Astrocyte of the cerebellum (primary cell): ENCODE results near the gene STARD13.

Source experiments
- DNase-seq: peaks from one replicate; pipeline ENCODE4 v3.0.0-alpha.2; 2011; ENCODE audit warnings: low read depth
- H3K4me3 ChIP-seq: 2 replicates; pipeline ENCODE4 v1.5.1; 2011; ENCODE audit warnings: mild to moderate bottlenecking, low read depth, low read length, moderate library complexity
- in situ Hi-C: cut with HindIII; loops from 2 replicates; pipeline ENCODE4 v1.10.0; 2017; ENCODE audit warnings: low sequenced_read_pairs
- TF ChIP-seq, protein P1 (sequence below): IDR thresholded peaks from 2 replicates; pipeline ENCODE4 v1.5.1; 2012; ENCODE audit warnings: low read length, low read depth, moderate library complexity, mild to moderate bottlenecking; ENCODE audit errors: missing control alignments

Gene STARD13

DNA sequence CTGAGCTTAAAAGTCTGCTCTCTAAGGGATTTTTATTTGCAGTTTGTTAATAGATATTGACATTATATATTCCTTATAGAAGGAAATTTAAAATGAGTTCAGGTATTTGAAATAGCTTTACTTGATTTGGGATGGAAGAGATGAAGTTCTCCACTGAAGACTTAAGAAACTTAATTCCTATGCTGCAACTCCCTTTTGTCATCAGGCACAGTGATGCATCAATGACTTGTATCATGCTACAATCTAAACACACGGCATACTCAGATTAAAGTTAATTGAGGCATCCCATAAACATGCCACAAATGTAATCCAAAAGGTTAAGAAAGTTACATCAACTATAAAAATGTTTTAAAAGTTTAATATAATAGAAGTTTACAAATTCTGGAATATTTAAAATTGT is 109.0 kb downstream of the STARD13 start:
- DNase-seq, result no peak
- in situ Hi-C loops, result no loop called here
- TF ChIP-seq, protein P1, sequence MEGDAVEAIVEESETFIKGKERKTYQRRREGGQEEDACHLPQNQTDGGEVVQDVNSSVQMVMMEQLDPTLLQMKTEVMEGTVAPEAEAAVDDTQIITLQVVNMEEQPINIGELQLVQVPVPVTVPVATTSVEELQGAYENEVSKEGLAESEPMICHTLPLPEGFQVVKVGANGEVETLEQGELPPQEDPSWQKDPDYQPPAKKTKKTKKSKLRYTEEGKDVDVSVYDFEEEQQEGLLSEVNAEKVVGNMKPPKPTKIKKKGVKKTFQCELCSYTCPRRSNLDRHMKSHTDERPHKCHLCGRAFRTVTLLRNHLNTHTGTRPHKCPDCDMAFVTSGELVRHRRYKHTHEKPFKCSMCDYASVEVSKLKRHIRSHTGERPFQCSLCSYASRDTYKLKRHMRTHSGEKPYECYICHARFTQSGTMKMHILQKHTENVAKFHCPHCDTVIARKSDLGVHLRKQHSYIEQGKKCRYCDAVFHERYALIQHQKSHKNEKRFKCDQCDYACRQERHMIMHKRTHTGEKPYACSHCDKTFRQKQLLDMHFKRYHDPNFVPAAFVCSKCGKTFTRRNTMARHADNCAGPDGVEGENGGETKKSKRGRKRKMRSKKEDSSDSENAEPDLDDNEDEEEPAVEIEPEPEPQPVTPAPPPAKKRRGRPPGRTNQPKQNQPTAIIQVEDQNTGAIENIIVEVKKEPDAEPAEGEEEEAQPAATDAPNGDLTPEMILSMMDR, result no peak

DNA sequence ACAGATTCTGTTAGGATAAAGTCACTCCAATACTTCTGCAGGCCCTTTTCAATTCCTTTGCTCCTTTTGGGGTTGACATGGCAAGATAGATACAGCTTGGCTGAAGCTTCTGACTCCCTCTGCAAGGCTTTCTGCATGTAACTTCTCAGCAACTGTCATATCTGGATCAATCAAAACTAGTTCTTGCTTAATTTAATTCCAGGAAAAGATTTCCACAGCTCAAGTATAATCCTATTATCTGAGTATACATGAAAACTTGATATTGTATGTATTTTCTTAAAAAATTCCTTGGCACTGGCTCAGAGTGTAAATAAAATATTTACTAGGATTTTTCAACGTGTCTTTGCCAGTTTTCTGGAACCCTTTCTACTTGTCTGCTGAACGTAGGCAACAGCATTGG is 109.6 kb downstream of the STARD13 start:
- TF ChIP-seq, protein P1, result no peak
- H3K4me3 ChIP-seq, result no peak overlapping the region
- no peak for DNase-seq
- in situ Hi-C loops, result no loop called here

More for the DNA sequence above, 109.0 kb downstream of the STARD13 start:
- H3K4me3 ChIP-seq, result no peak overlapping the region

DNA sequence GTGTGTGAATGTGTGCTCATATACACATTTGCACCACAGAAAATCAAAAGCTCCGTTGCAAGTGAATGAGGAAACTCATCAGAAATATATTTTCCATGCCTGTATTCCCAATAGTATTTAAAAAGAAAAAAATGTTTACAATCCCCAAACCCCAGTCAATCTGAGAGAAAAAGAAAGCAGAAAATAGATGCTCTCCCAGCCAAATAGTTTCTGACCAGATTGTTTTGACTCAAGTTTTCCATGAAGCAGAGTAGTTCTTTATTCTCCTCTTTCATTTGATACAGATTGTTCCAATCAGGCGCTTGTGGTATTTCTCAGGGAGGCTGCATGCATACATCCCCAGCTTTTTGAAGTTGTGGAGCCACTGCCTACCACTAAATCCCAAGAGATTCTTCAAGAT is 110.6 kb downstream of the STARD13 start:
- no peak overlapping the region for H3K4me3 ChIP-seq
- TF ChIP-seq, protein P1, result no peak
- in situ Hi-C loops, result no loop called here
- DNase-seq, result no peak

DNA sequence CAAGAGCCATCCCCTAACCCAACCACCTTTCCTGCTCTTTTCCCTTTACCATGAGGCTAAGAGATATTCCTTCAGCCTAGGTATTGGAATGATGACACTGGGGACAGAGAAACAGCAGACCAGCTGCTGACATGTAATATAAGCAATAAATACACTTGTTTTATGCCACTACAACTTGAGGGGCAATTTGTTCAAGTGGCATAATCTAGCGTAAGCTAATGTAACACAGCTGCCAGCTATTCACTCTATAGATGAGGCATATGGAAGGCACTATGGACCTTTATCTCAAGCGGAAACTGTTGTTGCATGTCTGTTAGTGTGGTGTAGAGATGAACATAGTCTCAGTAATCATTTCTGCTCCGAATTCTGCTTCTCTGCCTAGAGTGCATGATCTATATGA is 111.1 kb downstream of the STARD13 start:
- H3K4me3 ChIP-seq, result no peak overlapping the region
- TF ChIP-seq, protein P1, result no peak
- in situ Hi-C loops, result no loop called here
- DNase-seq, result no peak

DNA sequence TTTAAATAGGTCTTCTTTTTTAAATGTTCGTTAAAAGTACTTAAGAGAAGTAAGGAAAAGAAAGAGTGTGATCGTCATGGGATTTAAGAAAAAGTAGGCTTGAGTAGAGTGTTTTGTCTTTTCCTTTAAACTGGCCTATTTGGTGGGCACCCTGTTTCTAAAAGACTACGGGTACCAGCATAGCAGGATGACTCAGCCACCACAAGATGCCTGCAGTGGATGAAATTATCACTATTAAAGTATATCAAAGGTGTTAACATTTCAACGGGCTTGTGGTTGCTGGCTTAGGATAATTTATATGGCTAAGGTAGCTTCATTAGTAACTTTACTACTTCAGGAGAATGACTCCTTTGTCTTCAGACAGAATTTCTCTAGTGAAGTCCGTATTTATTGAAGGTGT is 112.6 kb downstream of the STARD13 start:
- in situ Hi-C loops, result no loop called here
- no peak overlapping the region for H3K4me3 ChIP-seq
- TF ChIP-seq, protein P1, result no peak
- DNase-seq, result no peak

DNA sequence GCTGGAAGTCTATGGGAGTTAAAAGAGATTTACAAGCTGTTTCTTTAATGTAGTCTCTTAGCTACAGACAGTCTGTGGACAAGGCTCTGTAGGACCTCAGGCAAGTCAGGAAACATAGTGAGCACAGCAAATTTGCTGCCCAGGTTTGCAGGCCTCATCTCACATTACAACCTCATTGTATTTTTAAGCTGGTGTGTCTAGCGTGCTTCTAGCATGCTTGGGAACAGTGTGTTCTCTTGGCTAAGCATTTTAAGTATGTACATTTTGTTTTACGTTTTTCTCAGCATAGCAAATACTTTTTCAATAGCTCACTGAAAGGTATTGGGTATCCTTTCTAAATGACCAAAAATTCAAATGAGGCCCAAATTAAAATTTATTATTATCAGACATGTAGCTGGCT is 113.2 kb downstream of the STARD13 start:
- H3K4me3 ChIP-seq, result no peak overlapping the region
- TF ChIP-seq, protein P1, result no peak
- no peak for DNase-seq
- in situ Hi-C loops, result no loop called here

DNA sequence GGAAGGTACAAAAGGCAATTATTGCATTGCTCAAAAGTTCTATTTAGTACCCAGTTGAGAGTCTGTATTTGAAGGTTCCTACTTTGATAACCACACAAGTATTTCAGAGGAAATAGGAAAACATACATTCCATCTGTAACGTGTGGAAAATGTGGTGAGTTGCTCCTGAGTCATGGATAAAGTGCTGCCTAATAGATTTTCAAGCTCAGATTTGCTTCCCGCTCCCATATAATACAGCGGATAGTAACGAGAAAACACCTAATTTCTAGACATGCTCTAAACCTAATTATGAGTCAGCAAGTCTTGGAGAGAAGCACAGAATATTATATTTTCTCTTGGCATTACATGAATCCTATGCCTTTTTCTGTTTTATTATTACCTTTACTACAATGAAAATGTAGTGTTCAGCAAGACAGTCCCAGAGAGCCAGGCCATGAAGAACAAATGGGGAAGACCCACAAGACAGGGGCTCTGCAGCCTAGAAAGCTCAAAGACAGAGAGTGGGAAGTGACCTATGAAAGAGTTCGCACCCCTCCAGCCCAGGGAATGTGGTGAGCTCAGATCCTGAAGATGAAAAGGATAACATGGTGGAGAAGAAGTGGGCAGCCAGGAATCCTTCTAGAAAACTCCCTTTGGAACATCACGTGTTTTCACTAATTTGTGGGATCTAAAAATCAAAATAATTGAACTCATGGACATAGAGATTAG is 116.1 kb downstream of the STARD13 start:
- no peak overlapping the region for H3K4me3 ChIP-seq
- DNase-seq, result peak; percentile 78
- TF ChIP-seq, protein P1, result no peak
- in situ Hi-C loops, result no loop called here
